PC-3 (cell line): ENCODE results near the gene P2RX4.

Source experiments
- CTCF ChIP-seq: fragments of 300-600 bp; sonication (generic); conservative IDR thresholded peaks from 2 replicates; pipeline ENCODE4 v1.5.1; 2017; ENCODE audit warnings: antibody characterized with exemption, low read depth, mild to moderate bottlenecking, low read length
- EZH2 ChIP-seq: fragments of 300-600 bp; sonication (generic); IDR thresholded peaks from one replicate; pipeline ENCODE4 v1.6.1; 2017; ENCODE audit warnings: antibody characterized with exemption, mild to moderate bottlenecking, low read length; ENCODE audit not compliant: unreplicated experiment
- EZH2phosphoT487 ChIP-seq: fragments of 300-600 bp; sonication (generic); IDR thresholded peaks from 2 replicates; pipeline ENCODE4 v1.6.1; 2018; ENCODE audit warnings: mild to moderate bottlenecking, antibody characterized with exemption, low read length, borderline replicate concordance

DNA sequence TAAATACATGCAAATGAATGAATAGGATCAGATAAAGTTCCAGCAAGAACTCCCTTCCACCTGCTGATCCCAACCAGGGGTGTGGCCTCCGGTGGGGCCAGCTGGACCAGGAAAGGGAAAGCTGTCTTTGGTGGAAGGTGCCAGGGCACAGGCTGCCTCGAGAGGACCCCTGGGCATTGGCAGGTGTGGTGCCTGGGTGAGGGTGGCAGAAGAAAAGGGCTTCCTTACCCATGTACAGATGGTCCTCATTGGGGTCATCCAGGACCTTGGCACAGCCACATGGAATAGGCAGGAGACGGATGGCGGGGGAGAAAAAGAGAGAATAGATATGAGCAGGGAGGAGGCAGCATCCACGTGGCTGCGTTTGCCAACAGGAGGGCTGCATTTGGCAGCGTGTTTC lies 50.2 kb downstream of the P2RX4 start:
- TF ChIP-seq EZH2phosphoT487 (no peak), CTCF (no peak), EZH2 (no peak)
